SHP77 (cell line): ENCODE data around the gene GREM1.

ENCODE experiments used
- DNase-seq, 2 experiments: peaks; one replicate each; lab custom pipeline; 2025; lab: John Stamatoyannopoulos, UW

GREM1 gene

GRCh38 chr15:32717426-32718226 is at the start of gene GREM1:
GREM1 (plus strand) TSS chr15:32718004; CDS start chr15:32730691, 12,687 bp downstream.
- no peak for DNase-seq

GRCh38 chr15:32668942-32669341 is 48.9 kb upstream of the GREM1 start:
- DNase-seq: no peak

- DNase-seq: no peak
Observed at GRCh38 chr15:32669896-32670611, 47.8 kb upstream of the GREM1 start.

GRCh38 chr15:32670623-32671022 is 47.2 kb upstream of the GREM1 start:
- DNase-seq: no peak

GRCh38 chr15:32671339-32672325 is 46.2 kb upstream of the GREM1 start:
- DNase-seq: no peak

GRCh38 chr15:32674681-32675080 is 43.1 kb upstream of the GREM1 start:
- DNase-seq: no peak

- DNase-seq: no peak
Observed at GRCh38 chr15:32675466-32675865, 42.3 kb upstream of the GREM1 start.

GRCh38 chr15:32676169-32676568 is 41.6 kb upstream of the GREM1 start:
- no peak for DNase-seq

- DNase-seq: peak; percentile 64 to 70
Observed at GRCh38 chr15:32677238-32677750, 40.5 kb upstream of the GREM1 start.

GRCh38 chr15:32679298-32679690 is 38.5 kb upstream of the GREM1 start:
- DNase-seq: no peak

- DNase-seq: no peak
Observed at GRCh38 chr15:32682569-32682968, 35.2 kb upstream of the GREM1 start.

GRCh38 chr15:32682977-32683630 is 34.7 kb upstream of the GREM1 start:
- DNase-seq: no peak

GRCh38 chr15:32683906-32684584 is 33.8 kb upstream of the GREM1 start:
- no peak for DNase-seq

- DNase-seq: no peak
Observed at GRCh38 chr15:32685576-32685975, 32.2 kb upstream of the GREM1 start.

- no peak for DNase-seq
Observed at GRCh38 chr15:32687556-32687955, 30.2 kb upstream of the GREM1 start.

- DNase-seq: peak; percentile 54 to 67
Observed at GRCh38 chr15:32688151-32688639, 29.6 kb upstream of the GREM1 start.

- DNase-seq: no peak
Observed at GRCh38 chr15:32690941-32691688, 26.7 kb upstream of the GREM1 start.

GRCh38 chr15:32691689-32692038 is 26.1 kb upstream of the GREM1 start:
- no peak for DNase-seq

GRCh38 chr15:32692286-32692685 is 25.5 kb upstream of the GREM1 start:
- no peak for DNase-seq
